ENCODE data around the gene PRAC2. TPM values are rescaled to one million over a fixed set of nuclear protein-coding genes. Genes with fewer than 3 reads are reported as not detected.

The PRAC2 gene
- total RNA-seq, 1 donor, result not detected

GRCh38 chr17:48752399-48753288 is 29.7 kb downstream of the PRAC2 start:
- no peak for TF ChIP-seq CTCF (IDR thresholded peaks at IDR 0.05; ENCODE audit: insufficient read depth, low read depth, low read length)
- H3K4me3 ChIP-seq (ENCODE audit: low read depth, low read length), result no peak overlapping the region
- no peak for DNase-seq (ENCODE audit: low read depth)

- DNase-seq (ENCODE audit: low read depth), result no peak
These were observed 31.0 kb downstream of the PRAC2 start for GRCh38 chr17:48753794-48754499.

GRCh38 chr17:48754500-48755261 is 31.7 kb downstream of the PRAC2 start:
- DNase-seq (ENCODE audit: low read depth), result no peak
- H3K4me3 ChIP-seq (ENCODE audit: low read depth, low read length), result peak overlapping the region; percentile 9
- no peak for TF ChIP-seq CTCF (IDR thresholded peaks at IDR 0.05; ENCODE audit: insufficient read depth, low read depth, low read length)

More at GRCh38 chr17:48753794-48754499, 31.0 kb downstream of the PRAC2 start:
- no peak overlapping the region for H3K4me3 ChIP-seq (ENCODE audit: low read depth, low read length)
- no peak for TF ChIP-seq CTCF (IDR thresholded peaks at IDR 0.05; ENCODE audit: insufficient read depth, low read depth, low read length)

GRCh38 chr17:48755356-48755755 is 32.4 kb downstream of the PRAC2 start:
- no peak for TF ChIP-seq CTCF (IDR thresholded peaks at IDR 0.05; ENCODE audit: insufficient read depth, low read depth, low read length)
- no peak overlapping the region for H3K4me3 ChIP-seq (ENCODE audit: low read depth, low read length)
- DNase-seq (ENCODE audit: low read depth), result no peak

GRCh38 chr17:48756830-48757251 is 33.9 kb downstream of the PRAC2 start:
- H3K4me3 ChIP-seq (ENCODE audit: low read depth, low read length), result no peak overlapping the region
- TF ChIP-seq CTCF (IDR thresholded peaks at IDR 0.05; ENCODE audit: insufficient read depth, low read depth, low read length), result no peak
- no peak for DNase-seq (ENCODE audit: low read depth)

- H3K4me3 ChIP-seq (ENCODE audit: low read depth, low read length), result no peak overlapping the region
- no peak for DNase-seq (ENCODE audit: low read depth)
- TF ChIP-seq CTCF (IDR thresholded peaks at IDR 0.05; ENCODE audit: insufficient read depth, low read depth, low read length), result no peak
These were observed 34.6 kb downstream of the PRAC2 start for GRCh38 chr17:48757524-48757961.
